Measurements from ENCODE around the gene TTPAL. TPM values are rescaled to one million over a fixed set of nuclear protein-coding genes. Genes with fewer than 3 reads are reported as not detected.

Gene TTPAL
- total RNA-seq, 2 experiments from 2014 or later = 5.6 to 18.8 TPM

DNA sequence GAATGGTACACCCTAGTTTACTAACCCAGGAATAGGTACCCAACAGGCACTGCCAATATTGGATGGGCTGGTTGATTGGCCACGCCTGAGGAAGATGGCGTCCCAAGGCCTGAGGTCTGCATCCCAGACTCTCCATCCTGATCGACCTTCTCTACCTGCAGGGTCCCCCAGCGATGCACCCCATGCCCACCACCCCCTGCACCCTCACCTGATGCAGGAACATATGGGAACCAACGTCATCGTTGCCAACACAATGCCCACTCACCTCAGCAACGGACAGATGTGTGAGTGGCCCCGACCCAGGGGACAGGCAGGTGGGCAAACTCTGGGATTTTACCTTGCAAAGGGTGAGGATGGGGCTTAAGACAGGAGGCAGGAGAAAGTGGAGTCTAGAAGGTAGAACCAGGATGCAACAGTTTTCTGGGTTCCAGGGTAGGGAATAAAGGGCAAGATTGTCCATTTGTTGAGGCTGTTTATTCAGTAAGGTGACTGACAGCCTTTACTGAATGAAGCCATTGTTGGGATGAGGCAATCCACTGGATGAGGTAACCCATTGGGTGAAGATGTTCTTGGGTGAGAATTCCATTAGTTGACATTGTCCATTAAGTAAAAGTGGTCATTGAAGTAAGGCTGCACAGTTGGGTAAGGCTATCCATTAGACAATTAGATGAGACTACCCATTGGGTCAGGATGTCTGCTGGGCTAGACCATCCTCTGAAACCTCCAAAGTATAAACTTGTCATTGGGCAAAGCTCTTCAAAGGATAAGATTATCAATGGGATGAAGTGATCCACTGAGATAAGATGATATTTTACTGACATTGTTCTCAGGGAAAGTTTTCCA is 47.3 kb upstream of the TTPAL start:
- Histone ChIP-seq H2AFZ (ENCODE audit: low read length) (no peak overlapping the region), H4K20me1 (ENCODE audit: insufficient read depth, low read length) (no peaks in the 10 kb centered on the region), H3K4me2 (ENCODE audit: low read length) (no peak overlapping the region), H3K27ac (ENCODE audit: low read depth, low read length, poor library complexity, severe bottlenecking) (no peak overlapping the region), H3K79me2 (ENCODE audit: insufficient read depth, low read depth, low read length) (no peaks in the 10 kb centered on the region), H3K4me3 (ENCODE audit: low read depth, low read length, poor library complexity, severe bottlenecking) (no peak overlapping the region), H3K36me3 (ENCODE audit: insufficient read depth, low read length) (no peaks in the 10 kb centered on the region), H3K4me1 (ENCODE audit: insufficient read depth, low read length, poor library complexity, severe bottlenecking) (no peaks in the 10 kb centered on the region), H3K9me2 (ENCODE audit: insufficient read depth, low read length) (no peaks in the 10 kb centered on the region), H3K9me3 (ENCODE audit: low read length) (no peaks in the 10 kb centered on the region)
- no peak for DNase-seq (ENCODE audit: low spot score)
- no peak for TF ChIP-seq EZH2phosphoT487 (IDR thresholded peaks at IDR 0.05; ENCODE audit: borderline replicate concordance, low read depth, low read length)
- TF ChIP-seq, protein P1, sequence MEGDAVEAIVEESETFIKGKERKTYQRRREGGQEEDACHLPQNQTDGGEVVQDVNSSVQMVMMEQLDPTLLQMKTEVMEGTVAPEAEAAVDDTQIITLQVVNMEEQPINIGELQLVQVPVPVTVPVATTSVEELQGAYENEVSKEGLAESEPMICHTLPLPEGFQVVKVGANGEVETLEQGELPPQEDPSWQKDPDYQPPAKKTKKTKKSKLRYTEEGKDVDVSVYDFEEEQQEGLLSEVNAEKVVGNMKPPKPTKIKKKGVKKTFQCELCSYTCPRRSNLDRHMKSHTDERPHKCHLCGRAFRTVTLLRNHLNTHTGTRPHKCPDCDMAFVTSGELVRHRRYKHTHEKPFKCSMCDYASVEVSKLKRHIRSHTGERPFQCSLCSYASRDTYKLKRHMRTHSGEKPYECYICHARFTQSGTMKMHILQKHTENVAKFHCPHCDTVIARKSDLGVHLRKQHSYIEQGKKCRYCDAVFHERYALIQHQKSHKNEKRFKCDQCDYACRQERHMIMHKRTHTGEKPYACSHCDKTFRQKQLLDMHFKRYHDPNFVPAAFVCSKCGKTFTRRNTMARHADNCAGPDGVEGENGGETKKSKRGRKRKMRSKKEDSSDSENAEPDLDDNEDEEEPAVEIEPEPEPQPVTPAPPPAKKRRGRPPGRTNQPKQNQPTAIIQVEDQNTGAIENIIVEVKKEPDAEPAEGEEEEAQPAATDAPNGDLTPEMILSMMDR (conservative IDR thresholded peaks at IDR 0.05; ENCODE audit: low read length) = no peak
- no TSS peak for BruUV-seq (replicated peaks)
- ChIA-PET CTCF (ENCODE audit: unreplicated experiment) (no interaction called here), POLR2A (interaction anchor here (1.2 kb wide), 1 partner anchor 9 kb away, joined by 3 read pairs; no protein-coding TSS in a partner anchor)
- intact Hi-C loops (cut with micrococcal nuclease; ENCODE audit: unreplicated experiment) = no loop called here

GRCh38 chr20:44429017-44429339 is 46.7 kb upstream of the TTPAL start:
- H2AFZ ChIP-seq (ENCODE audit: low read length) = no peak overlapping the region
- H3K79me2 ChIP-seq (ENCODE audit: insufficient read depth, low read depth, low read length) = no peaks in the 10 kb centered on the region
- H3K4me1 ChIP-seq (ENCODE audit: insufficient read depth, low read length, poor library complexity, severe bottlenecking) = no peaks in the 10 kb centered on the region
- H3K9me2 ChIP-seq (ENCODE audit: insufficient read depth, low read length) = no peaks in the 10 kb centered on the region
- BruUV-seq (replicated peaks) = no TSS peak
- ChIA-PET POLR2A (no interaction called here), CTCF (ENCODE audit: unreplicated experiment) (no interaction called here)
- no peaks in the 10 kb centered on the region for H3K36me3 ChIP-seq (ENCODE audit: insufficient read depth, low read length)
- H3K4me2 ChIP-seq (ENCODE audit: low read length) = no peak overlapping the region
- no peaks in the 10 kb centered on the region for H4K20me1 ChIP-seq (ENCODE audit: insufficient read depth, low read length)
- TF ChIP-seq EZH2phosphoT487 (IDR thresholded peaks at IDR 0.05; ENCODE audit: borderline replicate concordance, low read depth, low read length) = no peak
- TF ChIP-seq, protein P1 (conservative IDR thresholded peaks at IDR 0.05; ENCODE audit: low read length) = no peak
- no peak overlapping the region for H3K27ac ChIP-seq (ENCODE audit: low read depth, low read length, poor library complexity, severe bottlenecking)
- intact Hi-C loops (cut with micrococcal nuclease; ENCODE audit: unreplicated experiment) = no loop called here
- DNase-seq (ENCODE audit: low spot score) = no peak
- H3K9me3 ChIP-seq (ENCODE audit: low read length) = no peaks in the 10 kb centered on the region
- no peak overlapping the region for H3K4me3 ChIP-seq (ENCODE audit: low read depth, low read length, poor library complexity, severe bottlenecking)
